ENCODE measurements around the gene WRAP73. TPM values are rescaled to one million over a fixed set of nuclear protein-coding genes. Genes with fewer than 3 reads are reported as not detected.

The WRAP73 gene
- total RNA-seq, 1 donor from 2014 or later: 18.3 TPM

GRCh38 chr1:3669421-3669821, 19.5 kb upstream of the WRAP73 start:
- DNase-seq (ENCODE audit: low spot score): no peak

GRCh38 chr1:3668585-3669300, 18.8 kb upstream of the WRAP73 start:
- peak; percentile 83 for DNase-seq (ENCODE audit: low spot score)

GRCh38 chr1:3668148-3668547, 18.2 kb upstream of the WRAP73 start:
- no peak for DNase-seq (ENCODE audit: low spot score)

GRCh38 chr1:3664700-3665375, 14.9 kb upstream of the WRAP73 start:
- no peak for DNase-seq (ENCODE audit: low spot score)

- DNase-seq (ENCODE audit: low spot score): no peak
Measured at GRCh38 chr1:3663999-3664699, 14.2 kb upstream of the WRAP73 start.

- DNase-seq (ENCODE audit: low spot score): no peak
Measured at GRCh38 chr1:3662080-3662671, 12.3 kb upstream of the WRAP73 start.

GRCh38 chr1:3661631-3662030, 11.7 kb upstream of the WRAP73 start:
- DNase-seq (ENCODE audit: low spot score): no peak

- no peak for DNase-seq (ENCODE audit: low spot score)
Measured at GRCh38 chr1:3660704-3661103, 10.8 kb upstream of the WRAP73 start.

- DNase-seq (ENCODE audit: low spot score): no peak
Measured at GRCh38 chr1:3659093-3659492, 9.2 kb upstream of the WRAP73 start.

- DNase-seq (ENCODE audit: low spot score): no peak
Measured at GRCh38 chr1:3658231-3658615, 8.3 kb upstream of the WRAP73 start.

GRCh38 chr1:3657578-3658230, 7.8 kb upstream of the WRAP73 start:
- DNase-seq (ENCODE audit: low spot score): no peak

- no peak for DNase-seq (ENCODE audit: low spot score)
Measured at GRCh38 chr1:3657096-3657475, 7.2 kb upstream of the WRAP73 start.

GRCh38 chr1:3656450-3657095, 6.7 kb upstream of the WRAP73 start:
- no peak for DNase-seq (ENCODE audit: low spot score)

GRCh38 chr1:3654549-3655281, 4.8 kb upstream of the WRAP73 start:
- no peak for DNase-seq (ENCODE audit: low spot score)

GRCh38 chr1:3653286-3653618, 3.3 kb upstream of the WRAP73 start:
- DNase-seq (ENCODE audit: low spot score): no peak

- DNase-seq (ENCODE audit: low spot score): no peak
Measured at GRCh38 chr1:3652548-3653285, 2.8 kb upstream of the WRAP73 start.

- DNase-seq (ENCODE audit: low spot score): no peak
Measured at GRCh38 chr1:3651930-3652547, 2.1 kb upstream of the WRAP73 start, which contains the start of gene TP73. Gene TP73 (plus strand): TSS chr1:3652516. CDS start chr1:3682366, 29,850 bp downstream.

GRCh38 chr1:3651026-3651929, 1.4 kb upstream of the WRAP73 start:
- no peak for DNase-seq (ENCODE audit: low spot score)

Measured in ureter (tissue), 1 donor.